Upper lobe of left lung (tissue), 4 donors: ENCODE results near the gene MVK.

ENCODE experiments used
- EP300 ChIP-seq, 4 donors: sonication (generic); formaldehyde crosslinking; IDR thresholded peaks; one replicate each; pipeline ENCODE4 v1.5.1; 2017; ENCODE audit warnings: antibody characterized with exemption in 4 of 4, control low read depth in 2 of 4
- POLR2A ChIP-seq, 4 donors: fragments of 450-650 bp; IDR thresholded peaks; one replicate each; pipeline ENCODE4 v1.5.1; 2016 to 2017; ENCODE audit warnings: antibody characterized with exemption in 4 of 4, mild to moderate bottlenecking in 2 of 4
- TF ChIP-seq, protein P1 (sequence below), 6 experiments: fragments of 450-650 bp in 4 of 6; fragments of 200-600 bp in 2 of 6; sonication (generic) in 2 of 6; IDR thresholded peaks; one replicate each; pipeline ENCODE4 v1.5.1; 2016 to 2019; ENCODE audit warnings: antibody characterized with exemption in 6 of 6

DNA sequence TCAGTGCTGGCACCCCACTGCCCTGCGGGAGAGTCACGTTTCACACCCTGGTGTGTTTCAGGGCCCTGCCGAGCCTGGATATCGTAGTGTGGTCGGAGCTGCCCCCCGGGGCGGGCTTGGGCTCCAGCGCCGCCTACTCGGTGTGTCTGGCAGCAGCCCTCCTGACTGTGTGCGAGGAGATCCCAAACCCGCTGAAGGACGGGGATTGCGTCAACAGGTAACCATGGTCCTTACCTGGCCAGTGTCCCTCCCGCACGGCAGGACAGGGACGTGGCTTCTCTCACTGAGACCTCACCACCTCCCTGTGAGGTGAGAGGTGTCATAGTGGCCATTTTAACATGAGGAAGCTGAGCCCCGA, 7.7 kb downstream of the MVK start:
- TF ChIP-seq, protein P1, sequence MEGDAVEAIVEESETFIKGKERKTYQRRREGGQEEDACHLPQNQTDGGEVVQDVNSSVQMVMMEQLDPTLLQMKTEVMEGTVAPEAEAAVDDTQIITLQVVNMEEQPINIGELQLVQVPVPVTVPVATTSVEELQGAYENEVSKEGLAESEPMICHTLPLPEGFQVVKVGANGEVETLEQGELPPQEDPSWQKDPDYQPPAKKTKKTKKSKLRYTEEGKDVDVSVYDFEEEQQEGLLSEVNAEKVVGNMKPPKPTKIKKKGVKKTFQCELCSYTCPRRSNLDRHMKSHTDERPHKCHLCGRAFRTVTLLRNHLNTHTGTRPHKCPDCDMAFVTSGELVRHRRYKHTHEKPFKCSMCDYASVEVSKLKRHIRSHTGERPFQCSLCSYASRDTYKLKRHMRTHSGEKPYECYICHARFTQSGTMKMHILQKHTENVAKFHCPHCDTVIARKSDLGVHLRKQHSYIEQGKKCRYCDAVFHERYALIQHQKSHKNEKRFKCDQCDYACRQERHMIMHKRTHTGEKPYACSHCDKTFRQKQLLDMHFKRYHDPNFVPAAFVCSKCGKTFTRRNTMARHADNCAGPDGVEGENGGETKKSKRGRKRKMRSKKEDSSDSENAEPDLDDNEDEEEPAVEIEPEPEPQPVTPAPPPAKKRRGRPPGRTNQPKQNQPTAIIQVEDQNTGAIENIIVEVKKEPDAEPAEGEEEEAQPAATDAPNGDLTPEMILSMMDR (IDR thresholded peaks at IDR 0.05), result no peak
- TF ChIP-seq EP300 (IDR thresholded peaks at IDR 0.05) (no peak), POLR2A (IDR thresholded peaks at IDR 0.05) (no peak)
